Measurements from ENCODE around the gene STX16. TPM values are rescaled to one million over a fixed set of nuclear protein-coding genes. Genes with fewer than 3 reads are reported as not detected.

Gene STX16, protein sequence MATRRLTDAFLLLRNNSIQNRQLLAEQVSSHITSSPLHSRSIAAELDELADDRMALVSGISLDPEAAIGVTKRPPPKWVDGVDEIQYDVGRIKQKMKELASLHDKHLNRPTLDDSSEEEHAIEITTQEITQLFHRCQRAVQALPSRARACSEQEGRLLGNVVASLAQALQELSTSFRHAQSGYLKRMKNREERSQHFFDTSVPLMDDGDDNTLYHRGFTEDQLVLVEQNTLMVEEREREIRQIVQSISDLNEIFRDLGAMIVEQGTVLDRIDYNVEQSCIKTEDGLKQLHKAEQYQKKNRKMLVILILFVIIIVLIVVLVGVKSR
- 28.0 and 40.5 TPM in 2 replicates for total RNA-seq (2016; rRNA removed; fragmentation: Illumina TruSeq; extraction: Trizol)
- total RNA-seq (2016; cell fraction: cytosol; rRNA removed; fragmentation: Illumina TruSeq; extraction: Trizol; ENCODE audit: low read depth) = 42.2 and 47.4 TPM in 2 replicates
- total RNA-seq (2016; cell fraction: insoluble cytoplasmic fraction; rRNA removed; fragmentation: Illumina TruSeq; extraction: Trizol) = 26.0 and 32.7 TPM in 2 replicates
- 41.8 and 44.6 TPM in 2 replicates for total RNA-seq (2016; cell fraction: membrane; rRNA removed; fragmentation: Illumina TruSeq; extraction: Trizol)
- total RNA-seq (2016; cell fraction: nucleus; rRNA removed; fragmentation: Illumina TruSeq; extraction: Trizol) = 52.2 and 59.0 TPM in 2 replicates
- polyA plus RNA-seq (2011; rRNA removed) = 72.7 and 79.2 TPM in 2 replicates
- polyA plus RNA-seq (2011; cell fraction: cytosol; rRNA removed) = 37.3 and 55.0 TPM in 2 replicates
- polyA plus RNA-seq (2011; cell fraction: nucleus; rRNA removed) = 168 and 204 TPM in 2 replicates
- 88.7 and 102 TPM in 2 replicates for polyA plus RNA-seq (2012)
- 6.6 and 6.7 TPM in 2 replicates for polyA plus RNA-seq (2016; cell fraction: cytosol; fragmentation: Illumina TruSeq; extraction: Trizol; ENCODE audit: low read depth)
- polyA plus RNA-seq (2016; cell fraction: insoluble cytoplasmic fraction; fragmentation: Illumina TruSeq; extraction: Trizol; ENCODE audit: low read depth) = 48.8 and 56.0 TPM in 2 replicates
- 27.8 and 29.3 TPM in 2 replicates for polyA plus RNA-seq (2016; cell fraction: membrane; fragmentation: Illumina TruSeq; extraction: Trizol; ENCODE audit: low read depth)
- 245 and 266 TPM in 2 replicates for polyA plus RNA-seq (2016; cell fraction: nucleus; fragmentation: Illumina TruSeq; extraction: Trizol; ENCODE audit: insufficient read depth, low read depth)
- 15.4 and 22.9 TPM in 2 replicates for polyA minus RNA-seq (2011; rRNA and poly(A)+ RNA removed; ENCODE audit: low replicate concordance)
- 18.4 and 26.0 TPM in 2 replicates for polyA minus RNA-seq (2011; cell fraction: cytosol; rRNA and poly(A)+ RNA removed)
- 99.9 and 121 TPM in 2 replicates for polyA minus RNA-seq (2011; cell fraction: nucleus; rRNA and poly(A)+ RNA removed)
- percentile 98 among the genes with signal in this experiment for Bru-seq, nascent RNA
- BruChase-seq, experiment 1, labeled RNA remaining after a 6-hour chase = percentile 99 among the genes with signal in this experiment
- percentile 99 among the genes with signal in this experiment for BruChase-seq, experiment 2, labeled RNA remaining after a 2-hour chase
- long read RNA-seq, experiment 1, full-length matches to known transcripts = 1 of 5 reads
- long read RNA-seq, experiment 1, partial matches to known transcripts = 0 of 5 reads
- long read RNA-seq, experiment 1, other reads (novel, unspliced or antisense) = 4 of 5 reads
- long read RNA-seq, experiment 2, full-length matches to known transcripts = 1 of 3 reads
- long read RNA-seq, experiment 2, partial matches to known transcripts = 0 of 3 reads
- long read RNA-seq, experiment 2, other reads (novel, unspliced or antisense) = 2 of 3 reads

DNA sequence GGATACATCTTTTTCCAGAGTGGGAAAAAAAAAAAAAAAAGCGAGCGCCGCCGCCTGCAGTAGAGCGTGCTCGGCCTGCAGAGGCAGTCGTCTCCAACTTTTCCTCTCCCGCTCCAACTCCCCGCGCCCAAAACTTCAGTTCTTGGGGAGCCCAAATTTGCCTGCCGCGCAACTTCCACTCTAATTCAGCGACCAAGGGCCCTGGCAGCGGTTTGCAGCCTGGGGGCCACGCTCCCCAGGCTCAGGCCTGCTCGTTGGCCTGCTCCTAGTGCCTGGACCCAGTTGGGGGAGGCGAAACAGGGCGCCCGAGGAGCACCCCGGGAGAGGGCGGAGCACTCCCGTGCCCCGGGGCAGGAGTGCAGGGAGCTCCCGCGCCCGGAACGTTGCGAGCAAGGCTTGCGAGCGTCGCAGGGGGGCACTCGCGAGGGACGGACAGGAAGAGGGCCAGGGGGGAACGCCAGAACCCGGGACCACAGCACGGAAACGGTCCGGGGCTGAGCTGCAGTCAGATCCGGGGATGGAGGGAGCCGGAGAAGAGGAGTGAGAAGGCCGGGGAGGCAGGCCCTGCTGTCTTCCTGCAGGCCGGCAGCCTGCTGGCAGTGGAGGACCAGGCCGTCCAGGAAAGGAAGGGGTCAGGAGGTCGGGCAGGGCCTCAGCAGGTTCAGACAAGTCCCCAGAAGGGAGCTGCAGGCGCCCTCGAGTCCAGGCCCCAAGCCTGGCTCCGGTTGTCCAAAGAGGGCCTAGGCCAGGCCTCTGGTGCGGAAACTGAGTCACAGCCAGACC lies at the start of gene STX16:
Gene STX16 (plus strand): TSS at position 508 of the 783 bp plus-strand sequence. CDS start 724 bp downstream, outside the sequence.
- Histone ChIP-seq H3K9me3 (ENCODE audit: low read length) (no peaks in the 10 kb centered on the region), H3K36me3 (replicated peaks in 1 of 2; ENCODE audit: control insufficient read depth in 1 of 2, insufficient read depth in 2 of 2, low read length in 2 of 2) (peaks cover 1 to 5% of the 10 kb centered on the region in 2 experiments; a peak in 3 of 5 replicates), H3K27ac (ENCODE audit: extremely low read length, insufficient read depth, low read length) (peak within 1 kb of the TSS; percentile 79), H4K20me1 (ENCODE audit: insufficient read depth, low read length) (peaks cover 16% of the 10 kb centered on the region), H3K4me2 (ENCODE audit: low read depth, low read length) (peak within 1 kb of the TSS; percentile 91), H3K4me1 (ENCODE audit: insufficient read depth, low read length) (peaks cover 48% of the 10 kb centered on the region), H3K79me2 (ENCODE audit: insufficient read depth, low read length) (peaks cover 49% of the 10 kb centered on the region), H2AFZ (ENCODE audit: low read length) (peak within 1 kb of the TSS; percentile 48), H3K27me3 (ENCODE audit: control insufficient read depth in 1 of 2, insufficient read depth in 2 of 2, low read length in 2 of 2) (peaks cover 0 to 6% of the 10 kb centered on the region in 2 experiments; a peak in 2 of 5 replicates), H3K9ac (ENCODE audit: insufficient read depth, low read depth, low read length) (peak within 1 kb of the TSS; percentile 96), H3K4me3 (replicated peaks in 1 of 3; ENCODE audit: insufficient read depth in 1 of 3, low read depth in 2 of 3, low read length in 3 of 3) (peak within 1 kb of the TSS; percentile 87 to 98 (median 95))
- FAIRE-seq (no peak), DNase-seq (ENCODE audit: low spot score) (peak; percentile 91), ATAC-seq (peak; percentile 92)
- in situ Hi-C loops (cut with HindIII; ENCODE audit: extremely low pct_ligation_motif_present, low pct_unique_long_range_greater_than_20kb) (loop anchor here (10.0 kb wide), 1 partner anchor 406 kb away; no protein-coding TSS in a partner anchor), intact Hi-C loops (cut with micrococcal nuclease; ENCODE audit: unreplicated experiment) (loop anchor here (1.0 to 10.0 kb wide), 3 partner anchors 30 to 414 kb away; no protein-coding TSS in a partner anchor)
- ChIA-PET CTCF (ENCODE audit: low intra/inter-chr PET ratio, low total read pairs) (interaction anchor here (1.0 kb wide), 1 partner anchor 15 kb away, joined by 3 read pairs; no protein-coding TSS in a partner anchor), POLR2A (interaction anchor here (1.0 to 1.9 kb wide), 16 partner anchors 8 to 399 kb away, joined by 3 to 15 read pairs (median 4); partner anchors contain the start of genes ATP5F1E, RAB22A and VAPB)
- TSS peak; percentile 56 for BruUV-seq (replicated peaks)
- WGBS (ENCODE audit: low lambda C conversion rate) = under 1% methylated on average over 48 of the region's 49 CpGs
- TF ChIP-seq SRY (CRISPR knock-in tag; IDR thresholded peaks at IDR 0.05) (peak; percentile 98), PRPF4 (IDR thresholded peaks at IDR 0.05; ENCODE audit: low read depth, low read length, poor library complexity, severe bottlenecking) (peak; percentile 92), ATRX (CRISPR knock-in tag; IDR thresholded peaks at IDR 0.05; ENCODE audit: borderline replicate concordance) (no peak), ZNF431 (CRISPR knock-in tag; IDR thresholded peaks at IDR 0.05; ENCODE audit: borderline replicate concordance, low read depth) (peak; percentile 97), SOX5 (CRISPR knock-in tag; IDR thresholded peaks at IDR 0.05; ENCODE audit: borderline replicate concordance) (peak; percentile 67), PITX1 (CRISPR knock-in tag; IDR thresholded peaks at IDR 0.05) (peak; percentile 95), ZNF678 (CRISPR knock-in tag; IDR thresholded peaks at IDR 0.05) (peak; percentile 94; the same call in 1 of the 2 replicates), ZNF274 (CRISPR knock-in tag; IDR thresholded peaks at IDR 0.05) (peak; percentile 98), ZNF878 (CRISPR knock-in tag; IDR thresholded peaks at IDR 0.05) (peak; percentile 95)
- TF ChIP-seq, protein P1, sequence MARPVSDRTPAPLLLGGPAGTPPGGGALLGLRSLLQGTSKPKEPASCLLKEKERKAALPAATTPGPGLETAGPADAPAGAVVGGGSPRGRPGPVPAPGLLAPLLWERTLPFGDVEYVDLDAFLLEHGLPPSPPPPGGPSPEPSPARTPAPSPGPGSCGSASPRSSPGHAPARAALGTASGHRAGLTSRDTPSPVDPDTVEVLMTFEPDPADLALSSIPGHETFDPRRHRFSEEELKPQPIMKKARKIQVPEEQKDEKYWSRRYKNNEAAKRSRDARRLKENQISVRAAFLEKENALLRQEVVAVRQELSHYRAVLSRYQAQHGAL (CRISPR knock-in tag; IDR thresholded peaks at IDR 0.05; ENCODE audit: not compliant biosample characterization) = peak; percentile 94
- TF ChIP-seq, protein P2, sequence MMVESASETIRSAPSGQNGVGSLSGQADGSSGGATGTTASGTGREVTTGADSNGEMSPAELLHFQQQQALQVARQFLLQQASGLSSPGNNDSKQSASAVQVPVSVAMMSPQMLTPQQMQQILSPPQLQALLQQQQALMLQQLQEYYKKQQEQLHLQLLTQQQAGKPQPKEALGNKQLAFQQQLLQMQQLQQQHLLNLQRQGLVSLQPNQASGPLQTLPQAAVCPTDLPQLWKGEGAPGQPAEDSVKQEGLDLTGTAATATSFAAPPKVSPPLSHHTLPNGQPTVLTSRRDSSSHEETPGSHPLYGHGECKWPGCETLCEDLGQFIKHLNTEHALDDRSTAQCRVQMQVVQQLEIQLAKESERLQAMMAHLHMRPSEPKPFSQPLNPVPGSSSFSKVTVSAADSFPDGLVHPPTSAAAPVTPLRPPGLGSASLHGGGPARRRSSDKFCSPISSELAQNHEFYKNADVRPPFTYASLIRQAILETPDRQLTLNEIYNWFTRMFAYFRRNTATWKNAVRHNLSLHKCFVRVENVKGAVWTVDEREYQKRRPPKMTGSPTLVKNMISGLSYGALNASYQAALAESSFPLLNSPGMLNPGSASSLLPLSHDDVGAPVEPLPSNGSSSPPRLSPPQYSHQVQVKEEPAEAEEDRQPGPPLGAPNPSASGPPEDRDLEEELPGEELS (CRISPR knock-in tag; IDR thresholded peaks at IDR 0.05) = peak; percentile 89
